Naive B cell (primary cell): ENCODE data around the gene NEGR1. TPM values are rescaled to one million over a fixed set of nuclear protein-coding genes. Genes with fewer than 3 reads are reported as not detected.
"Not testable (repeated sequence)": the region's sequence is repeated elsewhere in the genome, so short reads cannot be mapped to it uniquely, and the experiment has no call there.

ENCODE experiments used
- ATAC-seq, 2 donors: fragments of 150-1000 bp; cut with Tn5 transposase; 2 replicates each; pipeline ENCODE4 v1.10.0; 2021; ENCODE audit warnings: low read depth in 2 of 2, mild to moderate bottlenecking in 2 of 2, moderate library complexity in 2 of 2
- DNase-seq: peaks from one replicate; pipeline ENCODE4 v3.0.0; 2022
- H3K27ac Mint-ChIP-seq, 6 donors: one replicate each; pipeline ENCODE4 v1.8.0; 2020 to 2022; ENCODE audit warnings: mild to moderate bottlenecking in 6 of 6, mixed read lengths in 6 of 6, moderate library complexity in 5 of 6, inconsistent platforms in 2 of 6
- H3K27me3 Mint-ChIP-seq, 3 donors: one replicate each; pipeline ENCODE4 v1.8.0; 2021 to 2022; ENCODE audit warnings: mixed read lengths in 3 of 3, mild to moderate bottlenecking in 1 of 3
- H3K36me3 Mint-ChIP-seq, 2 donors: one replicate each; pipeline ENCODE4 v1.8.0; 2020 to 2022; ENCODE audit warnings: mixed read lengths in 2 of 2, inconsistent platforms in 1 of 2, mild to moderate bottlenecking in 1 of 2
- H3K4me1 Mint-ChIP-seq, 3 donors: one replicate each; pipeline ENCODE4 v1.8.0; 2020 to 2022; ENCODE audit warnings: mixed read lengths in 3 of 3, inconsistent platforms in 1 of 3, mild to moderate bottlenecking in 1 of 3, moderate library complexity in 1 of 3
- H3K4me3 Mint-ChIP-seq, 8 donors: one replicate each; pipeline ENCODE4 v1.8.0; 2020 to 2022; ENCODE audit warnings: mild to moderate bottlenecking in 8 of 8, mixed read lengths in 8 of 8, moderate library complexity in 8 of 8, inconsistent platforms in 2 of 8
- H3K9me3 Mint-ChIP-seq, 7 donors: one replicate each; pipeline ENCODE4 v1.8.0; 2020 to 2022; ENCODE audit warnings: mixed read lengths in 7 of 7, mild to moderate bottlenecking in 5 of 7, inconsistent platforms in 2 of 7, moderate library complexity in 1 of 7
- polyA plus RNA-seq, 6 donors: library from polyadenylated mRNA; unstranded; fragments of 300-500 nt; fragmentation: Illumina TruSeq; gene quantifications; one replicate each; pipeline ENCODE4 v1.2.3, GENCODE V29; 2021; ENCODE audit warnings: low read depth in 6 of 6

The NEGR1 gene
- polyA plus RNA-seq, 6 donors from 2014 or later, result 0.10 TPM; not detected in 5

DNA sequence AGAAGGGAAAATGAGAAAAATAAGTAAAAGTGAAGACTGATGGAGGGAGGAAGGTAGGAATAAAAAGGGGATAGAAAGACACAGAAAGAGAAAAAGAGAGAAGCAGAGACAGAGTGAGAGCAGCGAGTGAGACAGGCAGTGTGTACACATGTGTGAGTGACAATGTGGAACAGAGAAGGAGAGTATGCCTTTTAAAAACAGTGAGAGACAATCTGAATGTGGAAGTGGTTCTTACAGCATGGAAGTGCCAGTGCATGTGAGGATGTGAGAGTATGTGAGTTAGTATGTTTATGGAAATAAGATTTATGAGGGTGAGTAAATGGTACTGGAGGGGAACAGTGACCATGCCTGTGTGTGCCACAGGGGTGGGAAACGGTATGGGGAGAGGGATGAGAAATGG, 1.2 kb downstream of the NEGR1 start:
- peak in 1 of 2 donors; percentile 13 for ATAC-seq
- Mint-ChIP-seq H3K4me1 (peaks cover 17 to 18% (median 18%) of the 10 kb centered on the region in 3 donors), H3K27ac (peak overlapping the region in 3 of 6 donors; percentile 8 to 83 (median 9)), H3K4me3 (peak overlapping the region in 2 of 8 donors; percentile 4 to 89), H3K9me3 (peaks cover 0 to 3% (median 0%) of the 10 kb centered on the region in 7 donors), H3K27me3 (peaks cover 0 to 13% (median 0%) of the 10 kb centered on the region in 3 donors), H3K36me3 (no peaks in the 10 kb centered on the region)
- DNase-seq, result peak; percentile 6

DNA sequence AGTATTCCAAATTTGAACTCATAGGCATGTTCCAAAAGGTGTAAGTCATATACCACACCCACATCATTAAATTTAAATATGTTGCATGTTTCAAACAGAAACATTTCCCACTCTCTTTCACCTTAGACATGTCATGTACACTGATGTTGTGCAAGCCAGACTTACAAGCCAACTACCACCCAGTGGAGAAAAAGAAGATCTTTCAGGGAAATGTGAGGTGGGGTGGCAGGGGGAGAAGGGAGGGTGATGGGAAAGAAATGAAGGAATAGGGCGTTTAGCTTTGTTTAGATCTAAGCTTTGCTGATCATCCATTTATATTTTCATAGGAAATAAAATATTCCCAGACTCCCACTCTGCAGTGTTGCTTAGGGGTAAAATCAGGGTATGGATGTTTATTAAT, 1.6 kb downstream of the NEGR1 start:
- peaks cover 0 to 3% (median 0%) of the 10 kb centered on the region in 7 donors for H3K9me3 Mint-ChIP-seq
- ATAC-seq, result no peak
- no peak overlapping the region for H3K27ac Mint-ChIP-seq
- H3K4me3 Mint-ChIP-seq, result peak overlapping the region in 2 of 8 donors; percentile 4 to 89
- H3K36me3 Mint-ChIP-seq, result no peaks in the 10 kb centered on the region
- H3K27me3 Mint-ChIP-seq, result peaks cover 0 to 13% (median 0%) of the 10 kb centered on the region in 3 donors
- peaks cover 17 to 18% (median 18%) of the 10 kb centered on the region in 3 donors for H3K4me1 Mint-ChIP-seq
- DNase-seq, result no peak

DNA sequence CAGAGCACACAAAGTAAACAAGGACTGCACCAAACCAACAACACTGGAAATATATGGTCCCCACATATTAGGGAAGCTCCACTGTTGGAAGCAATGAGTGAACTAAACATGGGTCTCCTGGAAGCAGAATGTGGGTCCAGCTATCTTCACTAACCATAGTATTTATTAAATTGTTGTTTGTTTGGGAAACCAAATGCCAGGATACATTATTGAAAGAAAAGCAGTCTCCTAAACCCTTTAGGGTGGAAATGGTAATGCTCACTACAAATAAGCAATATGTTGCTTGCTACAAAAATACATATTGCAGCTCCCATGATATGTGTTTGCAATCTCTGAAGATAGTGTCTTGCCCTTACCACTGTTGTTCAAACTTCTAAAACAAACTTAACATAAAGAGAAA, 2.2 kb downstream of the NEGR1 start:
- peaks cover 0 to 3% (median 0%) of the 10 kb centered on the region in 7 donors for H3K9me3 Mint-ChIP-seq
- no peaks in the 10 kb centered on the region for H3K36me3 Mint-ChIP-seq
- H3K27ac Mint-ChIP-seq, result no peak overlapping the region
- no peak for ATAC-seq
- peaks cover 0 to 13% (median 0%) of the 10 kb centered on the region in 3 donors for H3K27me3 Mint-ChIP-seq
- H3K4me3 Mint-ChIP-seq, result no peak overlapping the region
- DNase-seq, result no peak
- peaks cover 17 to 18% (median 18%) of the 10 kb centered on the region in 3 donors for H3K4me1 Mint-ChIP-seq

DNA sequence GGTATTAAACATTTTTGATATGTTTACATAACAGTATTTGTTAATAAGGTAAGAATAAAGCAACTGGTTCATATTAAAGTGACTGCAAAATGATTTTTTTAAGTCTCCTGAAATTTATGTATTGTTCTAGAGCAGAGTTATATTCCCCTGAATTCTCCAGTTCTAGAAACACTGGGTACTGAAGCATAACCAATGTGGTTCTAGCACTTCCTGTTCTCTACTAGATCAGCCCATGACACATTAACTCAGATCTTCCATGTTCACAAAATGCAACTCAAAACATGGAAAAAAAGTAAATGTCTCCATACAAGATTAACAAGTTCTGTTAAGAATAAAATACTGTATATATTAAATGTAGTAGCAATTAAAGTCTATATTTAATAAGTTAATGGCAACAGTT, 3.9 kb downstream of the NEGR1 start:
- Mint-ChIP-seq H3K36me3 (no peaks in the 10 kb centered on the region), H3K4me1 (peaks cover 17 to 18% (median 18%) of the 10 kb centered on the region in 3 donors), H3K27ac (no peak overlapping the region), H3K9me3 (peaks cover 0 to 3% (median 0%) of the 10 kb centered on the region in 7 donors), H3K4me3 (no peak overlapping the region), H3K27me3 (peaks cover 0 to 13% (median 0%) of the 10 kb centered on the region in 3 donors)
- DNase-seq (peak; percentile 9), ATAC-seq (no peak)

DNA sequence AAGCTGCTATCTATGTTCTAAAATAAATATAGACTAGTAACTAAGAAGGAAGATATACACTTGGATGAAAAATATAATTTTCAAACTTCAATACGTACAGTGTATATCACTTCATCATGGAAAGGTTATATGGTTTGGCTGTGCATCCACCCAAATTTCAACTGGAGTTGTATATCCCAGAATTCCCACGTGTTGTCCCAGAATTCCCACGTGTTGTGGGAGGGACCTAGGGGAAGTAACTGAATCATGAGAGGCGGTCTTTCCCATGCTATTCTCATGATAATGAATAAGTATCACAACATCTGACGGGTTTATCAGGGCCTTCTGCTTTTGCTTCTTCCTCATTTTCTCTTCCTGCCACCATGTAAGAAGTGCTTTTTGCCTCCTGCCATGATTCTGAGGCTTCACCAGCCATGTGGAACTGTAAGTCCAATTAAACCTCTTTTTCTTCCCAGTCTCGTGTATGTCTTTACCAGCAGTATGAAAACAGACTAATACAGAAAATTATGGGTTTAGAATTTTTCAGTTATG, 10.7 kb downstream of the NEGR1 start:
- H3K36me3 Mint-ChIP-seq, result no peaks in the 10 kb centered on the region
- ATAC-seq (no peak), DNase-seq (no peak)
- H3K27me3 Mint-ChIP-seq, result no peaks in the 10 kb centered on the region
- H3K4me1 Mint-ChIP-seq, result no peaks in the 10 kb centered on the region
- H3K27ac Mint-ChIP-seq, result no peak overlapping the region
- no peak overlapping the region for H3K4me3 Mint-ChIP-seq
- H3K9me3 Mint-ChIP-seq, result peaks cover 0 to 9% (median 4%) of the 10 kb centered on the region in 7 donors

DNA sequence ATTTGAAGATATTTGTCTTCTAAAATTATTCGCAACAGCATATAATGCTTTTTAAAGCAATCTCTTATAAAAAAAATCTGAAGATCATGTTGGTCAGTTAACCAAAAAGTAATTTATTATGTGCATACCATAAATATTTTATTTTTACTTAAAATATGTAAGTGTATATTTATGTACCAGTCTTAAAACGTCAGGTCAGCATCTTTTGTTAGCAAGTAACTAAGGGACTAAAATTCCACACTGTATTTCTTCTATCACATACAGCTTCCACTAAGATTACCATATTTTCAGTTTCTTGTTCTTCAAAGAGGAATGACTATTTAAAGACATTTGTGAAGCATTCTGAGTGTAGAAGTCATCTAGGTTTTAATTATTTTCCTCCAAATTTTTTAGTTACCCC, 19.6 kb downstream of the NEGR1 start:
- no peak overlapping the region for H3K4me3 Mint-ChIP-seq
- DNase-seq (no peak), ATAC-seq (no peak)
- no peak overlapping the region for H3K27ac Mint-ChIP-seq
- H3K9me3 Mint-ChIP-seq, result no peaks in the 10 kb centered on the region
- no peaks in the 10 kb centered on the region for H3K4me1 Mint-ChIP-seq
- H3K27me3 Mint-ChIP-seq, result no peaks in the 10 kb centered on the region
- H3K36me3 Mint-ChIP-seq, result no peaks in the 10 kb centered on the region

DNA sequence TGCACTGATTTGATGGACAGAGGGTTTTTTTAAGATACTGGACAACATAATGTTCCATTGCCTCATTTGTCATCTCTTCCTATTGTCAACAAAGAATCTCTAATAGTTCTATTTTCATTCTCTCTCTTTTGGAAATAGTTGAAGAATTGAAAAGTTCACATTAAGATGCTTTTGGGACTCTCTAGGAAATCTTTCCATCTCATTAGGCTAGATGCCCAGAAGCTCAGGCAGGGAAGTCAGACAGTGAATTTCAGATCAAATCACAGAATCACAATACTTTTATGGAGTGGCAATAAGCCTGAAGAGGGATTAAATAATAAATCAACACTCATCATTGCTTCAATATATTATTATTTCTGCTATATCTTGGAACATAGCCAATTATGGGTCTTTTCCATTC, 29.2 kb downstream of the NEGR1 start:
- H3K36me3 Mint-ChIP-seq, result no peaks in the 10 kb centered on the region
- no peak overlapping the region for H3K4me3 Mint-ChIP-seq
- DNase-seq, result no peak
- no peaks in the 10 kb centered on the region for H3K9me3 Mint-ChIP-seq
- H3K4me1 Mint-ChIP-seq, result no peaks in the 10 kb centered on the region
- H3K27me3 Mint-ChIP-seq, result no peaks in the 10 kb centered on the region
- no peak for ATAC-seq
- H3K27ac Mint-ChIP-seq, result no peak overlapping the region

DNA sequence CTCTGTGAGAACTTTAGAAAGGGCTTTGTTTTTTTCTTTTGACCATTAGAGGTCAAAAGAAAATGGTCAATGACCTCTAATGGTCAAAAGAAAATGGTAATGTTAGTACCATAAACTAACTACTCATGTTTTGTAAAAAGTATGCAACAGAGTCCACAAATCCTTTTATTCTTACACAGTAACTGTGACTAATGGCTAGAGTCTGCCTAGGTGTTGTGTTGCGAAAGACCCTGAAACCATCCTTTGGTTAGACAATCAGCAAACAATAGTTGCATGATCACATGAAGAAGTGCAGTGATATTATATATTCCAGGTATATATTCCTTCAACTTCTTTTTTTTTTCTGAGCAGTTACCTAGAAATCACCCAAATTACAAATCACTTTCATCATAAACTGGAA, 40.9 kb downstream of the NEGR1 start:
- no peak for ATAC-seq
- Mint-ChIP-seq H3K27me3 (no peaks in the 10 kb centered on the region), H3K4me3 (no peak overlapping the region), H3K9me3 (no peaks in the 10 kb centered on the region), H3K36me3 (no peaks in the 10 kb centered on the region), H3K4me1 (no peaks in the 10 kb centered on the region), H3K27ac (no peak overlapping the region)
- no peak for DNase-seq

DNA sequence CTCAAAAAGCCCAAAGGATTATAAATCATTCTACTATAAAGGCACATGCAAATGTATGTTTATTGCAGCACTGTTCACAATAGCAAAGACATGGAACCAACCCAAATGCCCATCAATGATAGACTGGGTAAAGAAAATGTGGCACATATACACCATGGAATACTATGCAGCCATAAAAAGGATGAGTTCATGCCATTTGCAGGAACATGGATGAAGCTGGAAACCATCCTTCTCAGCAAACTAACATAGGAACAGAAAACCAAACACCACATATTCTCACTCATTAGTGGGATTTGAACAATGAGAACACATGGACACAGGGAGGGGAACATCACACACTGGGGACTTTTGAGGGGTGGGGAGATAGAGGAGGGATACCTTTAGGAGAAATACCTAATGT, 46.4 kb downstream of the NEGR1 start:
- H3K36me3 Mint-ChIP-seq, DNase-seq, H3K27ac Mint-ChIP-seq, H3K9me3 Mint-ChIP-seq, H3K27me3 Mint-ChIP-seq, H3K4me1 Mint-ChIP-seq, ATAC-seq, H3K4me3 Mint-ChIP-seq: not testable (repeated sequence)

DNA sequence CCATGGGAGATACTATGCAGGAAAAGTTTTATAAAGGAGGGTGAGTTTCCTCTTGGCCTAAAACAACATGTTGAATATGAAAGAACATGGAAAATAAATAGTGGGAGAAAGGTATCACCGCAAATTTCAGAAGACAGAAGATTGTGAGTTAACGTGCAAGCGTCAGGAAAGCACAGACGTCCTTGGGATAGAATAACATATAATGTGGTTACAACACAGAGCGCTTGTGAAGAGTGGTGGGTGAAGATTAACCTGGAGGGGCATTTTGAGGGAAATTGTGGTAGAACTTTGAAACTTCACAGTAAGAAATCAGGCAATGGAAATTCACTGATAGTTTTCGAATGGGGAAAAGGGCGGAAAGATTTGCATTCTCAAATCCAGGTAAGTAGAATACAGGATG, 47.3 kb downstream of the NEGR1 start:
- Mint-ChIP-seq H3K4me3 (no peak overlapping the region), H3K27me3 (no peaks in the 10 kb centered on the region), H3K27ac (no peak overlapping the region), H3K36me3 (no peaks in the 10 kb centered on the region), H3K9me3 (peaks cover 0 to 7% (median 5%) of the 10 kb centered on the region in 7 donors), H3K4me1 (no peaks in the 10 kb centered on the region)
- no peak for DNase-seq
- ATAC-seq, result no peak

DNA sequence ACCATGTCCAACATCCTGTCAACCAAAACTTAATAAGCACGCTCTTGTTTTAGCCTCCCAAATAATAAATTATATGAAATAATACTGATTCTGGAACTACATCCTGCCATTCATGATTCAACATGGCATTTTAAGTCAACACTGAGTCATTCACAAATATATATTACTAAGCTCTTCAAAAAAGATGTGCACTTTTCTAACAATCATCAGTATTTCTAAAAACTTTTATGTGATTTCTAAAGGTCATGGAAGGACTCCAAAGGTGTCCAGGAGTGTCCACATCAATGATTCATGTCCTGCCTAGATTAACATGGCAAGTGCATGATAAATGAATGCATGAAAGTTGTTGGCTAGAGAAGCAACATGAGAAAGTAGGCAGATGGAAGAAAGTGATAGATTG, 51.6 kb downstream of the NEGR1 start:
- Mint-ChIP-seq H3K27ac (no peak overlapping the region), H3K4me1 (no peaks in the 10 kb centered on the region), H3K27me3 (no peaks in the 10 kb centered on the region), H3K36me3 (no peaks in the 10 kb centered on the region), H3K4me3 (no peak overlapping the region), H3K9me3 (peaks cover 0 to 7% (median 5%) of the 10 kb centered on the region in 7 donors)
- DNase-seq, result no peak
- ATAC-seq, result no peak

DNA sequence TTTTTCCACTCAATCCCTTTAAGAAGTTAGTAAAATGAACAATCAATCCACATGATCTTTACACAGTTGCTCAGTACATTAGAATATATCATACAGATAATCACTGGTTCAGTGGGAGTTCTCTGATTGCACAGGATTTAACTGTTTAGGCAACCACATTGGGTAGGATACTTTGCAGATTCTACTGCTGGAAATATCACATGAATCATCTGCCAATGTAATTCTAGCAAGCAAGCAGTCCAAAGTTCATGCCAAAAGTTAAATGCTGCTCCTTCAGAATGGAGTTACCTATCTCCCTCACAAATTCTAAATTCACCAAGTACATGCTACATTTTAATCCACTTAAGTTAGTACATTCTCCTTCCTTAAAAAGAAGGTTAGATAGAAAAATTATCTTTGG, 52.4 kb downstream of the NEGR1 start:
- H3K27me3 Mint-ChIP-seq, result no peaks in the 10 kb centered on the region
- no peak for ATAC-seq
- H3K4me3 Mint-ChIP-seq, result no peak overlapping the region

DNA sequence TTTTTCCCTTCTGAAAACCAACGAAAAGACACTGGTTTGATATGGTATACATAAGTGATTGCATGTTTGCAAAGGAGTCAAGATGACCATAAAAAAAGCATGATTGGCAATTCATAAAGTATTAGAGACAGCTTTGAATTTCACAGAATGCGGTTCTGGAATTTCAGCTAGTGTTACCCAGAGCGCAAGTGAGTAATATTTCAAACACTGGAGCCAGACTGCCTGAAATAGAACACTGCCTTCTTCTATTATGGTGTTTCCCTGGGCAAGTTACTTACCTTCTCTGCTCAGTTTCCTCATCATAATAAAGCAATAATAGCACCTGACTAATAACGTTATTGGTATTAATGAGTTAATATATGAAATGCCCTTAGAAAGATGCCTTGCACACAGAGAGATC, 54.7 kb downstream of the NEGR1 start:
- H3K9me3 Mint-ChIP-seq, result no peaks in the 10 kb centered on the region
- no peaks in the 10 kb centered on the region for H3K36me3 Mint-ChIP-seq
- no peak for ATAC-seq
- DNase-seq, result no peak
- no peaks in the 10 kb centered on the region for H3K27me3 Mint-ChIP-seq
- H3K27ac Mint-ChIP-seq, result no peak overlapping the region
- no peak overlapping the region for H3K4me3 Mint-ChIP-seq
- no peaks in the 10 kb centered on the region for H3K4me1 Mint-ChIP-seq

More for the DNA sequence above, 52.4 kb downstream of the NEGR1 start:
- no peaks in the 10 kb centered on the region for H3K4me1 Mint-ChIP-seq
- peaks cover 0 to 7% (median 1%) of the 10 kb centered on the region in 7 donors for H3K9me3 Mint-ChIP-seq
- H3K27ac Mint-ChIP-seq, result no peak overlapping the region
- no peaks in the 10 kb centered on the region for H3K36me3 Mint-ChIP-seq
- no peak for DNase-seq

DNA sequence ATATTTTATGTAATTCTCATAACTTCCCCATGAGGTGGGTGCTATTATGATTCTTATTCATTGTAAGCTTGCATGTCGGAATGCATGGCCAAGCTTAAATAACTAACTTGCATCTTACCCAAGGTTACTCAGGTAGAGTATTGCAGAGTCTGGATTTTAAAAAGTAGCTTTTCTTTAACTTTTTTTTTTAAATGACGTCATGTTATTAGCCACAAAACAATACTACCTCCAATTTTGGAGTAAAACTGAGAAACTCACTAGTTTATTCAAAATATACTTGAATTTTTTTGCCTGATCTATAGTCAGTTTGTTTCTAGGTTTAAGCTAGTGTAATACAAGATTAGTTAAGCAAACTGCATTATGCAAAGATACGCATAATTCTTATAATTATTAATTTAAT, 57.8 kb downstream of the NEGR1 start:
- Mint-ChIP-seq H3K27ac (no peak overlapping the region), H3K4me1 (no peaks in the 10 kb centered on the region), H3K4me3 (no peak overlapping the region), H3K36me3 (no peaks in the 10 kb centered on the region), H3K27me3 (no peaks in the 10 kb centered on the region), H3K9me3 (no peaks in the 10 kb centered on the region)
- ATAC-seq (no peak), DNase-seq (no peak)

DNA sequence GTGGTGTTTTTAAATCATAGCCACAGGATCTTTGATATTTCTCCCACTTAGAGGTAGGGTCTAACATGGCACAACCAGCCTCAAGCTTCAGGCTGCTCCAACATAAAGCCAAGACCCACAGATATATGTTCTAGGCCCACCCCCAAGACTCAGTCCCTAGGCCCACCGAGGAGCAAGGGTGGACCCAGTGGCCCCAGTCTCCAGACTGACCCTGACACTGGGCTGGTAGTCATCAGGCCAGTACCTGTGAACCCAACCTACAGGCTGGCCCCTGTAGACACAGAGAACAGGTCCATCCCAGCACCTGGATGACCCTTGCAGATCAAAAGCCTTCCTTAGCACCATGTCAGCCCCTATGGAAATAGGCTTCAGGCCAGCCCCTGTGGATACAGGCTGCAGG, 60.5 kb downstream of the NEGR1 start:
- H3K27ac Mint-ChIP-seq, result no peak overlapping the region
- H3K4me1 Mint-ChIP-seq, result no peaks in the 10 kb centered on the region
- H3K9me3 Mint-ChIP-seq, result no peaks in the 10 kb centered on the region
- no peak for DNase-seq
- no peaks in the 10 kb centered on the region for H3K27me3 Mint-ChIP-seq
- no peaks in the 10 kb centered on the region for H3K36me3 Mint-ChIP-seq
- ATAC-seq, result no peak
- no peak overlapping the region for H3K4me3 Mint-ChIP-seq
